OCI-LY3 (cell line): ENCODE results near the gene LCE2A.
"Not testable (repeated sequence)": the region's sequence is repeated elsewhere in the genome, so short reads cannot be mapped to it uniquely, and the experiment has no call there.

ENCODE experiments used
- H2AFZ ChIP-seq: fragments of 200-600, 300-600 bp; shearing (Covaris generic); 2 replicates; pipeline ENCODE4 v1.6.0; 2014; ENCODE audit warnings: antibody characterized with exemption, low read depth, low read length
- H3K27ac ChIP-seq: fragments of 200-600, 300-600 bp; sonication (generic); 2 replicates; pipeline ENCODE4 v1.5.1; 2014; ENCODE audit warnings: mild to moderate bottlenecking, low read length, moderate library complexity, mixed read lengths
- H3K27me3 ChIP-seq: fragments of 200-600, 300-600 bp; sonication (generic); 2 replicates; pipeline ENCODE4 v1.6.1; 2014; ENCODE audit warnings: low read depth, low read length, mixed read lengths
- H3K36me3 ChIP-seq: fragments of 200-600, 300-600 bp; sonication (generic); replicated peaks from 2 replicates; pipeline ENCODE3; 2014; ENCODE audit warnings: low read depth, low read length, mixed read lengths
- H3K4me1 ChIP-seq: fragments of 300-600, 200-600 bp; sonication (generic); 2 replicates; pipeline ENCODE4 v1.6.1; 2014; ENCODE audit warnings: low read length, mixed read lengths
- H3K4me2 ChIP-seq: fragments of 200-600, 300-600 bp; sonication (generic); 2 replicates; pipeline ENCODE4 v1.6.1; 2014; ENCODE audit warnings: low read length, mixed read lengths
- H3K4me3 ChIP-seq: fragments of 300-600, 200-600 bp; sonication (generic); 2 replicates; pipeline ENCODE4 v1.5.1; 2014; ENCODE audit warnings: antibody characterized with exemption, mild to moderate bottlenecking, low read length, moderate library complexity
- H3K79me2 ChIP-seq: fragments of 300-600, 200-600 bp; shearing (Covaris generic); 2 replicates; pipeline ENCODE4 v1.6.1; 2014; ENCODE audit warnings: mild to moderate bottlenecking, low read length, mixed read lengths
- H3K9ac ChIP-seq: fragments of 300-600, 200-600 bp; shearing (Covaris generic); 2 replicates; pipeline ENCODE4 v1.6.0; 2014; ENCODE audit warnings: mild to moderate bottlenecking, low read length, moderate library complexity
- H3K9me3 ChIP-seq: fragments of 200-600, 300-600 bp; shearing (Covaris generic); 2 replicates; pipeline ENCODE4 v1.6.1; 2014; ENCODE audit warnings: low read length, mixed read lengths; ENCODE audit not compliant: insufficient read depth
- H4K20me1 ChIP-seq: fragments of 200-600, 300-600 bp; sonication (generic); 2 replicates; pipeline ENCODE4 v1.6.1; 2016; ENCODE audit warnings: low read length, mixed read lengths; ENCODE audit not compliant: insufficient read depth
- CTCF ChIP-seq: fragments of 200-600, 300-600 bp; sonication (generic); IDR thresholded peaks from 2 replicates; pipeline ENCODE4 v1.5.1; 2014; ENCODE audit warnings: antibody characterized with exemption, low read length, low read depth
- EZH2phosphoT487 ChIP-seq: fragments of 200-600 bp; shearing (Covaris generic); IDR thresholded peaks from 2 replicates; pipeline ENCODE4 v1.6.1; 2018; ENCODE audit warnings: antibody characterized with exemption, mixed run types, low read depth

LCE2A gene

DNA sequence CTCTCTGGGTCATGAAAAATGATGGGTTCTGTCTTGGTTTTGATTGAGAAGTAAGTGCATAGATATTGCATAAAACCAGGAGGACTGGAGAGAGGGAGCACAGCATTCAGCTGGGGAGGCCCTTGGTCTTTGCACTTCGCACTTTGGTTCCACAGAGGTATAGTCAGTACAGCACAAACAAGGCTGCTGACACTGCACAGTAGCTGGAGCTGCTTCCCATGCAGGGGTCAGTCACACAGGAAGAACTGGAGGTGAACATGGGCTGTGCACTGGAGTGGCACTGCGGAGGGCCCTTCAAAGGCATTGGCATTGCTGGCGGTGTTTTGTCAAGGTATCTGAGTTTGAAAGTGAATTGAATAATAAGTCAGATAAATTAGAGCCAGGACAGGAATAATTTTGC, 39.5 kb upstream of the LCE2A start:
- H3K4me1 ChIP-seq, result no peaks in the 10 kb centered on the region
- no peak overlapping the region for H3K9ac ChIP-seq
- no peaks in the 10 kb centered on the region for H3K79me2 ChIP-seq
- no peaks in the 10 kb centered on the region for H3K9me3 ChIP-seq
- TF ChIP-seq EZH2phosphoT487 (no peak), CTCF (no peak)
- no peak overlapping the region for H3K27ac ChIP-seq
- H4K20me1 ChIP-seq, result no peaks in the 10 kb centered on the region
- no peak overlapping the region for H3K4me2 ChIP-seq
- H3K27me3 ChIP-seq, result peaks cover 45% of the 10 kb centered on the region
- no peak overlapping the region for H3K4me3 ChIP-seq
- H3K36me3 ChIP-seq, result no peaks in the 10 kb centered on the region
- no peak overlapping the region for H2AFZ ChIP-seq

- no peaks in the 10 kb centered on the region for H3K9me3 ChIP-seq
- H3K4me3 ChIP-seq, result no peak within 1 kb of the TSS
- no peak within 1 kb of the TSS for H3K27ac ChIP-seq
- no peak within 1 kb of the TSS for H3K4me2 ChIP-seq
- no peak within 1 kb of the TSS for H2AFZ ChIP-seq
- H3K4me1 ChIP-seq, result no peaks in the 10 kb centered on the region
- no peaks in the 10 kb centered on the region for H4K20me1 ChIP-seq
- TF ChIP-seq EZH2phosphoT487 (no peak), CTCF (no peak)
- no peaks in the 10 kb centered on the region for H3K36me3 ChIP-seq
- H3K27me3 ChIP-seq, result peaks cover 47% of the 10 kb centered on the region
- H3K9ac ChIP-seq, result no peak within 1 kb of the TSS
- H3K79me2 ChIP-seq, result no peaks in the 10 kb centered on the region
Measured at GRCh38 chr1:152663098-152663497, 35.0 kb upstream of the LCE2A start, which contains the start of gene LCE2D. TSS of gene LCE2D (plus strand) at chr1:152663380. CDS start at chr1:152664106, 726 bp downstream.

DNA sequence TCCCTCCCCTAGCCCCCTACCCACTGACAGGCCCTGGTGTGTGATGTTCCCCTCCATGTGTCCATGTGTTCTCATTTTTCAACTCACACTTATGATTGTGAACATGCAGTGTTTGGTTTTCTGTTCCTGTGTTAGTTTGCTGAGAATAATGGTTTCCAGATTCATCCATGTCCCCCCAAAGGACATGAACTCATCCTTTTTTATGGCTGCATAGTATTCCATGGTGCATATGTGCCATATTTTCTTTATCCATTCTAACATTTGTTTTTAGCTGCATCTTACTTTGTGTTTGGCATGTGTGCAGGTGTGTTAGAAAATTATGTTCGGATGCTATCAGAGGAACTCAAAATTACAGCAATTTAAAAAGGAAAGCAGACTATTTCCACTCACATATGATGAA, 32.0 kb upstream of the LCE2A start:
- not testable (repeated sequence) for H3K4me3 ChIP-seq, H3K27ac ChIP-seq, H3K36me3 ChIP-seq, H3K4me1 ChIP-seq, H3K9ac ChIP-seq, H3K79me2 ChIP-seq, H2AFZ ChIP-seq, H4K20me1 ChIP-seq, H3K4me2 ChIP-seq, H3K9me3 ChIP-seq
- H3K27me3 ChIP-seq, result peaks cover 47% of the 10 kb centered on the region

DNA sequence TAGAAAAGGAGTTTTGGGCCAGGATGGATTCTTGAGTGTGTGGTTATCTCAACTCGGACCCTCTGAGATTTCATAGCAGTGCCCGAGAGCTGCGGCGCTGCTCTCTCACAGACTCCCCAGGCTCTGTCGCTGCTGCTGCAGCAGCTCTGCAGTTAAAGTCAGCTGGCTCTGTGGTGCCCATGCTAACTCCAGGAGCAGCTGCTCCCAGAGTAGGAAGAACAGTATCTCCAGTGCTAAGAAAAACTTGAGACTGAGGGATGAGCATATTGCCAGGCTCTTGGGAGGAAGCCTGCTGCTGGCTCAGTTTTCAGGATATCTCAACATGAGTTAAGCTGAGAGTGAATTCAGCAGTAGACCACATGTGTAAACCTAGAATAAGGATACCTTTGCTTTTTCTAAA, 30.5 kb upstream of the LCE2A start:
- H3K27me3 ChIP-seq, result peaks cover 43% of the 10 kb centered on the region

More for the DNA sequence above, 30.5 kb upstream of the LCE2A start:
- TF ChIP-seq CTCF (no peak), EZH2phosphoT487 (no peak)
- no peak overlapping the region for H2AFZ ChIP-seq
- H4K20me1 ChIP-seq, result no peaks in the 10 kb centered on the region
- no peaks in the 10 kb centered on the region for H3K36me3 ChIP-seq
- no peak overlapping the region for H3K9ac ChIP-seq
- H3K4me1 ChIP-seq, result no peaks in the 10 kb centered on the region
- no peak overlapping the region for H3K27ac ChIP-seq
- no peak overlapping the region for H3K4me3 ChIP-seq
- no peak overlapping the region for H3K4me2 ChIP-seq
- no peaks in the 10 kb centered on the region for H3K9me3 ChIP-seq
- no peaks in the 10 kb centered on the region for H3K79me2 ChIP-seq
